GM18907 (cell line): Measurements from ENCODE around the gene SLC6A6.

Experiments used
- ATAC-seq: cut with Tn5 transposase; IDR thresholded peaks from one replicate; pipeline ENCODE4 v1.9.1; 2021; ENCODE audit warnings: mild to moderate bottlenecking, moderate library complexity; ENCODE audit not compliant: unreplicated experiment

Gene SLC6A6

GRCh38 chr3:14536055-14536815 lies 133.8 kb downstream of the SLC6A6 start:
- no peak for ATAC-seq

GRCh38 chr3:14536837-14537589 lies 134.6 kb downstream of the SLC6A6 start:
- ATAC-seq, result no peak

- no peak for ATAC-seq
These were observed 135.4 kb downstream of the SLC6A6 start for GRCh38 chr3:14537590-14538450.

GRCh38 chr3:14538451-14539088 lies 136.2 kb downstream of the SLC6A6 start:
- no peak for ATAC-seq
